Caco-2 (cell line): Measurements from ENCODE around the gene EMILIN2. TPM values are rescaled to one million over a fixed set of nuclear protein-coding genes. Genes with fewer than 3 reads are reported as not detected.
A peak's percentile ranks its signal among the peaks of the same experiment; 100 is the strongest.

Experiments
- BruUV-seq: library from RNA; stranded (reverse); fragments of 400-500 nt; replicated peaks from 2 replicates; lab custom pipeline; 2021; lab: Mats Ljungman, UMichigan
- CTCF ChIA-PET: fragments of 300-600 bp; sonication (Branson Sonifier 250); formaldehyde crosslinking; loops from one replicate; lab custom pipeline; 2022; ENCODE audit warnings: antibody characterized with exemption; lab: Charles Lee
- POLR2A ChIA-PET: fragments of 300-600 bp; sonication (Branson Sonifier 250); formaldehyde crosslinking; loops from one replicate; lab custom pipeline; 2022; ENCODE audit warnings: antibody characterized with exemption; lab: Charles Lee
- DNase-seq, 2 experiments: peaks; one replicate each; pipeline versions ENCODE4 v3.0.0 to v3.0.0-alpha.2; 2020 to 2022
- H3K27me3 ChIP-seq: replicated peaks from 2 replicates; pipeline ENCODE4 v1.6.0; 2011; ENCODE audit warnings: low read length; ENCODE audit not compliant: control insufficient read depth, insufficient read depth
- H3K36me3 ChIP-seq: 2 replicates; pipeline ENCODE4 v1.5.1; 2011; ENCODE audit warnings: low read length; ENCODE audit not compliant: control insufficient read depth, insufficient read depth
- H3K4me1 ChIP-seq: fragments of 250-450 bp; sonication (Bioruptor Pico); 2 replicates; pipeline ENCODE4 v1.5.1; 2020; ENCODE audit warnings: mild to moderate bottlenecking
- H3K4me3 ChIP-seq: 2 replicates; pipeline ENCODE4 v1.5.1; 2011; ENCODE audit warnings: low read depth, mild to moderate bottlenecking, control low read depth, low read length
- H3K9me3 ChIP-seq: fragments of 250-450 bp; sonication (Bioruptor Pico); 2 replicates; pipeline ENCODE4 v1.5.1; 2020; ENCODE audit warnings: mild to moderate bottlenecking, moderate library complexity
- H3K27ac Mint-ChIP-seq: one replicate; pipeline ENCODE4 v1.8.0; 2022; ENCODE audit warnings: mixed read lengths; ENCODE audit not compliant: unreplicated experiment
- H3K27me3 Mint-ChIP-seq: one replicate; pipeline ENCODE4 v1.8.0; 2022; ENCODE audit warnings: mixed read lengths; ENCODE audit not compliant: insufficient read depth, unreplicated experiment
- H3K36me3 Mint-ChIP-seq: one replicate; pipeline ENCODE4 v1.8.0; 2022; ENCODE audit warnings: mild to moderate bottlenecking, mixed read lengths; ENCODE audit not compliant: insufficient read depth, unreplicated experiment
- H3K4me1 Mint-ChIP-seq: one replicate; pipeline ENCODE4 v1.8.0; 2022; ENCODE audit warnings: low read depth, mixed read lengths; ENCODE audit not compliant: unreplicated experiment
- H3K4me3 Mint-ChIP-seq: one replicate; pipeline ENCODE4 v1.8.0; 2022; ENCODE audit warnings: mild to moderate bottlenecking, moderate library complexity, mixed read lengths; ENCODE audit not compliant: unreplicated experiment
- H3K9me3 Mint-ChIP-seq: one replicate; pipeline ENCODE4 v1.8.0; 2022; ENCODE audit warnings: mixed read lengths; ENCODE audit not compliant: unreplicated experiment
- CTCF ChIP-seq, 2 experiments: fragments of 200-600 bp in 1 of 2; IDR thresholded peaks; 1 replicate in 1 of 2; 2 replicates in 1 of 2; pipeline versions ENCODE4 v1.5.1 to v1.8.0; 2011 to 2022; ENCODE audit warnings: antibody characterized with exemption in 1 of 2, control low read depth in 1 of 2, inconsistent platforms in 1 of 2, low read depth in 1 of 2, low read length in 1 of 2, mild to moderate bottlenecking in 1 of 2, moderate library complexity in 1 of 2; ENCODE audit not compliant: insufficient read depth in 1 of 2, severe bottlenecking in 1 of 2, unreplicated experiment in 1 of 2
- intact Hi-C: fragments of 100-400 bp; cut with micrococcal nuclease; formaldehyde crosslinking; loops from one replicate; pipeline ENCODE4 v1.10.0; 2022; ENCODE audit not compliant: unreplicated experiment
- total RNA-seq: library from RNA; stranded (reverse); gene quantifications from 2 replicates; pipeline ENCODE4 v1.2.3, GENCODE V29; 2022

EMILIN2 gene
- total RNA-seq, 1 experiment from 2014 or later: 53.4 TPM

GRCh38 chr18:2853173-2853925, 6.5 kb downstream of the EMILIN2 start:
- peak overlapping the region; percentile 94 for H3K27ac Mint-ChIP-seq
- no peaks in the 10 kb centered on the region for H3K9me3 ChIP-seq
- H3K4me1 Mint-ChIP-seq: peaks cover 60% of the 10 kb centered on the region
- no peak for DNase-seq
- TSS peak; percentile 36 for BruUV-seq
- H3K4me1 ChIP-seq: peaks cover 67% of the 10 kb centered on the region
- TF ChIP-seq CTCF (IDR thresholded peaks at IDR 0.05; ENCODE audit: insufficient read depth in 1 of 2, low read depth in 1 of 2, low read length in 1 of 2, severe bottlenecking in 1 of 2, unreplicated experiment in 1 of 2): no peak
- no peaks in the 10 kb centered on the region for H3K9me3 Mint-ChIP-seq
- CTCF ChIA-PET: interaction anchor here (0.6 to 1.0 kb wide), 3 partner anchors 42 to 393 kb away, joined by 3 to 5 read pairs (median 3); no protein-coding TSS in a partner anchor
- no peaks in the 10 kb centered on the region for H3K27me3 ChIP-seq
- POLR2A ChIA-PET: interaction anchor here (0.6 to 0.7 kb wide), 14 partner anchors 10 to 561 kb away, joined by 3 to 12 read pairs (median 4); no protein-coding TSS in a partner anchor
- no peak overlapping the region for H3K4me3 ChIP-seq
- H3K27me3 Mint-ChIP-seq: no peaks in the 10 kb centered on the region
- intact Hi-C loops: loop anchor here (10.0 kb wide), 1 partner anchor 601 kb away; the partner anchor contains the start of gene TGIF1
- H3K4me3 Mint-ChIP-seq: peak overlapping the region; percentile 59
- H3K36me3 ChIP-seq: no peaks in the 10 kb centered on the region; the same call in 1 of the 2 replicates
- peaks cover 37% of the 10 kb centered on the region for H3K36me3 Mint-ChIP-seq

GRCh38 chr18:2853926-2854664, 7.3 kb downstream of the EMILIN2 start:
- Mint-ChIP-seq H3K9me3 (no peaks in the 10 kb centered on the region), H3K4me3 (peak overlapping the region; percentile 59), H3K27ac (peak overlapping the region; percentile 94), H3K27me3 (no peaks in the 10 kb centered on the region), H3K4me1 (peaks cover 62% of the 10 kb centered on the region), H3K36me3 (peaks cover 37% of the 10 kb centered on the region)
- Histone ChIP-seq H3K27me3 (no peaks in the 10 kb centered on the region), H3K36me3 (no peaks in the 10 kb centered on the region; the same call in 1 of the 2 replicates), H3K9me3 (no peaks in the 10 kb centered on the region), H3K4me3 (no peak overlapping the region), H3K4me1 (peaks cover 63% of the 10 kb centered on the region)
- peak; percentile 83 to 91 for DNase-seq
- BruUV-seq: no TSS peak
- no peak for TF ChIP-seq CTCF (IDR thresholded peaks at IDR 0.05; ENCODE audit: insufficient read depth in 1 of 2, low read depth in 1 of 2, low read length in 1 of 2, severe bottlenecking in 1 of 2, unreplicated experiment in 1 of 2)
- CTCF ChIA-PET: interaction anchor here (0.6 to 1.0 kb wide), 3 partner anchors 42 to 392 kb away, joined by 3 to 5 read pairs (median 3); no protein-coding TSS in a partner anchor
- intact Hi-C loops: loop anchor here (1.0 to 10.0 kb wide), 4 partner anchors 28 to 601 kb away; partner anchors contain the start of gene TGIF1
- POLR2A ChIA-PET: interaction anchor here (0.6 to 1.0 kb wide), 15 partner anchors 10 to 561 kb away, joined by 3 to 12 read pairs (median 4); no protein-coding TSS in a partner anchor

GRCh38 chr18:2854875-2855274, 8.1 kb downstream of the EMILIN2 start:
- Mint-ChIP-seq H3K36me3 (peaks cover 37% of the 10 kb centered on the region), H3K9me3 (no peaks in the 10 kb centered on the region), H3K4me1 (peaks cover 62% of the 10 kb centered on the region), H3K4me3 (peak overlapping the region; percentile 56), H3K27me3 (no peaks in the 10 kb centered on the region), H3K27ac (peak overlapping the region; percentile 94)
- Histone ChIP-seq H3K27me3 (no peaks in the 10 kb centered on the region), H3K36me3 (no peaks in the 10 kb centered on the region; the same call in 1 of the 2 replicates), H3K4me3 (no peak overlapping the region), H3K9me3 (0 out of 2 replicates have a peak, but pooled peaks cover 6% of the 10 kb centered on the region), H3K4me1 (peaks cover 63% of the 10 kb centered on the region)
- no peak for TF ChIP-seq CTCF (IDR thresholded peaks at IDR 0.05; ENCODE audit: insufficient read depth in 1 of 2, low read depth in 1 of 2, low read length in 1 of 2, severe bottlenecking in 1 of 2, unreplicated experiment in 1 of 2)
- POLR2A ChIA-PET: interaction anchor here (0.6 to 1.0 kb wide), 2 partner anchors 29 to 522 kb away, joined by 3 read pairs; no protein-coding TSS in a partner anchor
- CTCF ChIA-PET: no interaction called here
- BruUV-seq: no TSS peak
- DNase-seq: no peak
- intact Hi-C loops: loop anchor here (1.0 to 10.0 kb wide), 4 partner anchors 29 to 600 kb away; partner anchors contain the start of gene TGIF1
